ENCODE measurements around the gene WDR72. TPM values are rescaled to one million over a fixed set of nuclear protein-coding genes. Genes with fewer than 3 reads are reported as not detected.

WDR72 gene
- polyA plus RNA-seq, 1 of the 3 experiments (the other 2 are of a cell fraction): 0.02 TPM

GRCh38 chr15:53576841-53577240, 182.6 kb downstream of the WDR72 start:
- Histone ChIP-seq H3K9ac (no peak overlapping the region), H3K79me2 (ENCODE audit: insufficient read depth) (no peaks in the 10 kb centered on the region), H3F3A (replicated peaks; ENCODE audit: insufficient read depth) (no peaks in the 10 kb centered on the region), H3K4me3 (ENCODE audit: low read depth in 2 of 2, low read length in 1 of 2) (no peak overlapping the region), H3K4me1 (ENCODE audit: control insufficient read depth in 1 of 2, insufficient read depth in 2 of 2, low read depth in 1 of 2, low read length in 1 of 2) (no peaks in the 10 kb centered on the region), H3K4me2 (no peak overlapping the region), H3K36me3 (replicated peaks in 1 of 2; ENCODE audit: control insufficient read depth in 1 of 2, insufficient read depth in 2 of 2, low read length in 1 of 2) (no peaks in the 10 kb centered on the region), H3K9me2 (no peaks in the 10 kb centered on the region), H2AFZ (ENCODE audit: low read depth) (no peak overlapping the region), H4K20me1 (ENCODE audit: insufficient read depth) (no peaks in the 10 kb centered on the region), H3K27ac (ENCODE audit: low read depth in 2 of 2, low read length in 1 of 2) (no peak overlapping the region), H3K9me3 (no peaks in the 10 kb centered on the region), H3K27me3 (ENCODE audit: insufficient read depth) (no peaks in the 10 kb centered on the region)
- no peak for TF ChIP-seq FOSL2 (IDR thresholded peaks at IDR 0.05; ENCODE audit: borderline replicate concordance, low read depth)
- no peak for TF ChIP-seq GATA2 (CRISPR knock-in tag; IDR thresholded peaks at IDR 0.05)
- no peak for TF ChIP-seq RCOR1 (IDR thresholded peaks at IDR 0.05; ENCODE audit: low read length)
- no peak for TF ChIP-seq MXI1 (IDR thresholded peaks at IDR 0.05; ENCODE audit: low read depth, low read length)
- no peak for TF ChIP-seq JUND (IDR thresholded peaks at IDR 0.05)
- no peak for TF ChIP-seq IRF3 (IDR thresholded peaks at IDR 0.05; ENCODE audit: low read depth, low read length)
- no peak for TF ChIP-seq PBX3 (IDR thresholded peaks at IDR 0.05)
- no peak for TF ChIP-seq SMC3 (IDR thresholded peaks at IDR 0.05; ENCODE audit: low read depth, low read length)
- no peak for TF ChIP-seq FOXJ3 (CRISPR knock-in tag; IDR thresholded peaks at IDR 0.05)
- no peak for TF ChIP-seq SIN3A (IDR thresholded peaks at IDR 0.05; ENCODE audit: borderline replicate concordance, low read depth, low read length)
- TF ChIP-seq RXRA (IDR thresholded peaks at IDR 0.05; ENCODE audit: borderline replicate concordance, low read depth): no peak
- no peak for TF ChIP-seq GABPA (IDR thresholded peaks at IDR 0.05; ENCODE audit: low read depth)
- ChIA-PET POLR2A (no interaction called here), CTCF (no interaction called here)
- DNase-seq: no peak
- WGBS (ENCODE audit: low lambda C conversion rate): 31% methylated on average over 1 of the region's 1 CpG

GRCh38 chr15:53573091-53573490, 186.4 kb downstream of the WDR72 start:
- Histone ChIP-seq H3K27ac (ENCODE audit: low read depth in 2 of 2, low read length in 1 of 2) (no peak overlapping the region), H3K4me3 (ENCODE audit: low read depth in 2 of 2, low read length in 1 of 2) (no peak overlapping the region), H3K4me2 (no peak overlapping the region), H3F3A (replicated peaks; ENCODE audit: insufficient read depth) (no peaks in the 10 kb centered on the region), H3K9ac (no peak overlapping the region), H3K27me3 (ENCODE audit: insufficient read depth) (no peaks in the 10 kb centered on the region), H3K79me2 (ENCODE audit: insufficient read depth) (no peaks in the 10 kb centered on the region), H3K36me3 (replicated peaks in 1 of 2; ENCODE audit: control insufficient read depth in 1 of 2, insufficient read depth in 2 of 2, low read length in 1 of 2) (no peaks in the 10 kb centered on the region), H3K9me3 (no peaks in the 10 kb centered on the region), H3K4me1 (ENCODE audit: control insufficient read depth in 1 of 2, insufficient read depth in 2 of 2, low read depth in 1 of 2, low read length in 1 of 2) (no peaks in the 10 kb centered on the region), H3K9me2 (no peaks in the 10 kb centered on the region), H4K20me1 (ENCODE audit: insufficient read depth) (no peaks in the 10 kb centered on the region), H2AFZ (ENCODE audit: low read depth) (no peak overlapping the region)
- TF ChIP-seq EZH2phosphoT487 (IDR thresholded peaks at IDR 0.05; ENCODE audit: borderline replicate concordance, low read depth) (no peak), USF2 (IDR thresholded peaks at IDR 0.05; ENCODE audit: borderline replicate concordance, low read depth, low read length) (no peak), REST (IDR thresholded peaks at IDR 0.05; ENCODE audit: low read depth, low read length) (no peak), IRF3 (IDR thresholded peaks at IDR 0.05; ENCODE audit: low read depth, low read length) (no peak)
- ChIA-PET CTCF (no interaction called here), POLR2A (no interaction called here)
- DNase-seq: no peak
